HG02763 (cell line): ENCODE results near the gene PPP1R12B.
"Not testable (repeated sequence)": the region's sequence is repeated elsewhere in the genome, so short reads cannot be mapped to it uniquely, and the experiment has no call there.

ENCODE experiments used
- ATAC-seq: cut with Tn5 transposase; IDR thresholded peaks from one replicate; pipeline ENCODE4 v1.9.1; 2021; ENCODE audit warnings: mild to moderate bottlenecking, moderate library complexity; ENCODE audit not compliant: unreplicated experiment

PPP1R12B gene

GRCh38 chr1:202599669-202600431, 251.4 kb downstream of the PPP1R12B start:
- no peak for ATAC-seq

- ATAC-seq = no peak
Measured at GRCh38 chr1:202600432-202601041, 252.0 kb downstream of the PPP1R12B start.

- ATAC-seq = no peak
Measured at GRCh38 chr1:202603435-202603834, 254.9 kb downstream of the PPP1R12B start.

- no peak for ATAC-seq
Measured at GRCh38 chr1:202605515-202605914, 257.0 kb downstream of the PPP1R12B start.

GRCh38 chr1:202612036-202612435, 263.5 kb downstream of the PPP1R12B start:
- not testable (repeated sequence) for ATAC-seq

GRCh38 chr1:202613571-202613970, 265.1 kb downstream of the PPP1R12B start:
- no peak for ATAC-seq

GRCh38 chr1:202614363-202615207, 266.1 kb downstream of the PPP1R12B start:
- ATAC-seq = not testable (repeated sequence)

GRCh38 chr1:202615208-202615500, 266.7 kb downstream of the PPP1R12B start:
- not testable (repeated sequence) for ATAC-seq

GRCh38 chr1:202615501-202616354, 267.2 kb downstream of the PPP1R12B start:
- peak; percentile 69 for ATAC-seq

- peak; percentile 4 for ATAC-seq
Measured at GRCh38 chr1:202616355-202616915, 267.9 kb downstream of the PPP1R12B start.

GRCh38 chr1:202619012-202619411, 270.5 kb downstream of the PPP1R12B start:
- ATAC-seq = not testable (repeated sequence)

GRCh38 chr1:202619505-202619904, 271.0 kb downstream of the PPP1R12B start:
- no peak for ATAC-seq

- ATAC-seq = not testable (repeated sequence)
Measured at GRCh38 chr1:202620036-202620435, 271.5 kb downstream of the PPP1R12B start.

- ATAC-seq = no peak
Measured at GRCh38 chr1:202621446-202621845, 272.9 kb downstream of the PPP1R12B start.

GRCh38 chr1:202622388-202622787, 273.9 kb downstream of the PPP1R12B start:
- ATAC-seq = no peak

- ATAC-seq = no peak
Measured at GRCh38 chr1:202623075-202623474, 274.6 kb downstream of the PPP1R12B start.

- not testable (repeated sequence) for ATAC-seq
Measured at GRCh38 chr1:202623476-202623875, 275.0 kb downstream of the PPP1R12B start.

GRCh38 chr1:202624088-202624780, 275.7 kb downstream of the PPP1R12B start:
- no peak for ATAC-seq

GRCh38 chr1:202624781-202625108, 276.2 kb downstream of the PPP1R12B start:
- ATAC-seq = no peak
